ENCODE data around the gene C14orf132.
A peak's percentile ranks its signal among the peaks of the same experiment; 100 is the strongest.

C14orf132 gene

DNA sequence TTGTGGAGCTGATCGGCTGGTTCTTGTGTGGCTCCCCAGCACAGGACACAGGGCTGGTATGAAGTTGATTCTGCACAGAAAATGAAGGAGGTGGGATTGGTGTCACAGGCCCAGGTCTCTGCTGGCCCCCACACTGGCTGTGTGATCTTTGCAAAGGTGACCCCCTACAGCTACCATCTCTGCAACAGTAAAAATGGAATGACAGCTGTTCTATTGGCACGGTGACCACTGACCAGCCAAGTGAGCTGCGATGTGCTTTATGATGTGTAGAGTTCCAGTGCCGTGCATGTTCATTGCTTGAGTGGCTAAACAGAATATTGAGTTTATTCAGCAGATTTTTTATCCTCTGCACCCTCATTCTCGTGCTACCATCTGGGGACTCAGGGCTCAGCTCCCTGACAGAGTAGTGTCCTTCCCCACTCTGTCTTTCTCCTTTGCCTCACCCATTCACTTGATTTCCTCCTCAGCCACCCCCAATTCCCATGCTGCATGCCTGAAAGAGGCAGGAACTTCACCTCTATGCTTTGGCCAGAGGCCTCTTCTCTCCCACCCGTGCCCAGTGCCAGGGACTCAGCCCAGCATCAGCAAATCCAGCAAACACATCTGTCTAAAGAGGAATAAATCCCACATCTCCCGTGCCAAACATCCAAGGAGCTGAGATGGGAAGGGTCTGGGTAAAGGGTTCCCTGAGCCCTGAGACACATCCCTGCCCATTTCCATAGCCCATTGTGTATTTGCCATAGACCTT is 21.2 kb downstream of the C14orf132 start:
- TF ChIP-seq GATA3 (IDR thresholded peaks at IDR 0.05; ENCODE audit: low read depth, low read length), result no peak
- TF ChIP-seq GATA2 (IDR thresholded peaks at IDR 0.05; ENCODE audit: low read depth, low read length), result no peak

DNA sequence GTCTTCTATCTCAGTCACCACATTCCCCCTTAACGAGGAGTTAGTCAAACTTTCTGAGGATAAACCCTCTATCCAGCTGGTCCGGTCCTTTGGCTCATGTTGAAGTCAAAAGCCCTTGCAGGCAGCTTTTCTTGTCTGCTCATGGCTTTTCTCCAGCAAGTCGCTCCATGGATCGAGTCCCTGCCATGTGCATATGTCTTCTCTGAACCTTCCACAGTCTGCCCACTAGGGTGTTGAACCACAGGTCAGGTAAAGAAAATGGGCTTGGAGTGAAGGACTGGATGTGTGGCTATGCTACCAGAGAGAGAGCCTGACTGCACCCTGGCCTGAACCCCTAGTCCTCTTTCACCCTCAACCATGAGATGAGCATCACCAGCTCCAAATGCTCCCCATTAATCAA is 22.8 kb downstream of the C14orf132 start:
- TF ChIP-seq GATA3 (IDR thresholded peaks at IDR 0.05; ENCODE audit: low read depth, low read length) (no peak), GATA2 (IDR thresholded peaks at IDR 0.05; ENCODE audit: low read depth, low read length) (no peak)

DNA sequence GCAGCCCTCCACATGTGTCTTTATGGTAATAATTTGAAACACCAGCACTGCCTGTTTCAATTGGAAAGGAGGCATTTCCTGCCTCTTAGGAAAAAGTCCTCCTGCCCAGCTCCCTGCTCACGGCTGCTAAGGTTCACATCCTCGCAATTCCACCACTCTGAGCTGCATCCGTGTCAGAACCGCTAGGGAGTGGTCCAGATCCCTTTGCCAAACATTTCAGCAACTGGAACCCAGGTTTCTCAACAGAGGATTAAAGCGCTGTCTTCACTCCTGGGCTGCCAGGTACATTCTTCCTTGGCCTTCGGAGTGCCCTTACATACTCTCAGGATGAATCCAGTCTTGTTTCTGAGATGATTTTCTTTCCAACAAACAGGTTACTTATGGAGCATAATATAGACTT is 23.3 kb downstream of the C14orf132 start:
- no peak for TF ChIP-seq GATA3 (IDR thresholded peaks at IDR 0.05; ENCODE audit: low read depth, low read length)

DNA sequence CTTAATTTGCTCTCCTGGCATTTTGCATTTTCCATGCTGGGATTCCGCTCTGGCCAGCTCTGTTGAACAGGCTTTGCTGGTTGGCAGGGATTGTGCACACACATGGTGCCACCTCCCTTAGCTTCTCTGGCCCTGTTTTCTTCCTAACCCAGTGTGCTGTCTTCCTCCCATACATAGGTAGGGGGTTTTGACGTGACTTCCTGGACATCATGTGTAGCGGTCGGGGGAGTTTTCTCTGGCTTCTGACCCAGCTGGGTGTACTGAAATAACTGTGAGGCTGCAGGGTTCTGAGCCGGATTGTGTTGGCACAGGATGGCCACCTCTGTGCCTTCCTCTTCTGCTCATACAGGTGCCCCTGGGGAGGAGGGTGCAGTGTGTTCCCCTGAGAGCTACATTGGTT is 25.7 kb downstream of the C14orf132 start:
- TF ChIP-seq GATA2 (IDR thresholded peaks at IDR 0.05; ENCODE audit: low read depth, low read length) (no peak), GATA3 (IDR thresholded peaks at IDR 0.05; ENCODE audit: low read depth, low read length) (no peak)

DNA sequence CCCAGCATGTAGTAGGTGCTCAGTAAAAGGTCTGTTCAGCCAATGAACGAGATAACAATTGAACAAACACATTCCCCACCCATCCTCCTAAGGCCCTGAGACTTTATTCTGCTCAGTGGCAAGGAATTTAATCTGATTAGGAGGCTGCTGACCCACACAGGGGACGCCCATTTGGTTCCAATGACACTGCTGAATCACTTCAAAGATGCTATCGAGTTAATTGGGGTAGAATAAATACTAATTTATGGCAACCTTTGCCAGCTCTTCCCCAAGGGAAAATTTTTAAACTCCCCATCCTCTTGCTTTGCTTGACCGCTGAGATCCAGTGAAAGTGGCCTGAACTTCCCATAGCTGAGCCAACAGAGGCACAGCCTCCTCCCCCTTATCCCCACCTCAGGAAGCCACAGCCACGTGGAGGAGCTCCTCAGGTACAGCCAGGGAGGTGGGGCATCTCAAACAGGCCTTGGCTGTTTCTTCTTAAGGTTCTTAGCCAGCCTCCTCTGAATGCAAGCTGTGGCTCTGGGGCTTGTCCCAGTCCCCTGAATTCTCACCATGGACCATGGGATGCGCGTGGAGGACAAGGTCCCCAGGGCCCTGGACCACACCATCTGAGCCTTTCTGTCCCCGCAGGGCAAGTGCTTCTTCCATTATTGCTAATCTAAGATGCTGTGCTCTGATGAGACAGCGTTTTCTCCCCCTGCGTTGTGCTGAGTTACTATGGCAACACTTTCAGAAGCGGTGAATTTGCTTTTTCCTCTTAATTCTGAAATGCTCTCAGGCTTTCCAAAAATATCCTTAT is 26.7 kb downstream of the C14orf132 start:
- TF ChIP-seq GATA3 (IDR thresholded peaks at IDR 0.05; ENCODE audit: low read depth, low read length), result no peak; the same call in 1 of the 2 replicates
- TF ChIP-seq GATA2 (IDR thresholded peaks at IDR 0.05; ENCODE audit: low read depth, low read length), result peak; percentile 83

DNA sequence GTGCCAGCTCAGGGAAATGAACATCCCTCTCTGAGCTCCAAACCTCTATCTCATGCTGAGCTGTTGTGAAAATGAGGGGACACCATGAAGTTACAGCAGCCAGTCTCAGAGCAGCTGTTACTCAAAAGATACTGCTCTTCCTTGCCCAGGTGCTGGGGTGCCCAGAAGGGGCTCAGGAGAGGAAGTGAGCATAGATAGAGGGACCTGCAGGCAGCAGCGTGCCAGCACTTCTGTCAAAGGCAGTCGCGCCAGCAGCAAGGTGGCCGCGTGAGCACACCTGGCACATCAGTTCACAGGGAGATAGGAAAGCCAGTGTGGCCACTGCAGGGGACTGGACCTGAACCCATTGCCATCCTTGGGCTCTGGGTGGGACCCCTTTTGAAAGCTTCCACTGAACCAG is 27.8 kb downstream of the C14orf132 start:
- TF ChIP-seq GATA2 (IDR thresholded peaks at IDR 0.05; ENCODE audit: low read depth, low read length) (no peak), GATA3 (IDR thresholded peaks at IDR 0.05; ENCODE audit: low read depth, low read length) (no peak)

DNA sequence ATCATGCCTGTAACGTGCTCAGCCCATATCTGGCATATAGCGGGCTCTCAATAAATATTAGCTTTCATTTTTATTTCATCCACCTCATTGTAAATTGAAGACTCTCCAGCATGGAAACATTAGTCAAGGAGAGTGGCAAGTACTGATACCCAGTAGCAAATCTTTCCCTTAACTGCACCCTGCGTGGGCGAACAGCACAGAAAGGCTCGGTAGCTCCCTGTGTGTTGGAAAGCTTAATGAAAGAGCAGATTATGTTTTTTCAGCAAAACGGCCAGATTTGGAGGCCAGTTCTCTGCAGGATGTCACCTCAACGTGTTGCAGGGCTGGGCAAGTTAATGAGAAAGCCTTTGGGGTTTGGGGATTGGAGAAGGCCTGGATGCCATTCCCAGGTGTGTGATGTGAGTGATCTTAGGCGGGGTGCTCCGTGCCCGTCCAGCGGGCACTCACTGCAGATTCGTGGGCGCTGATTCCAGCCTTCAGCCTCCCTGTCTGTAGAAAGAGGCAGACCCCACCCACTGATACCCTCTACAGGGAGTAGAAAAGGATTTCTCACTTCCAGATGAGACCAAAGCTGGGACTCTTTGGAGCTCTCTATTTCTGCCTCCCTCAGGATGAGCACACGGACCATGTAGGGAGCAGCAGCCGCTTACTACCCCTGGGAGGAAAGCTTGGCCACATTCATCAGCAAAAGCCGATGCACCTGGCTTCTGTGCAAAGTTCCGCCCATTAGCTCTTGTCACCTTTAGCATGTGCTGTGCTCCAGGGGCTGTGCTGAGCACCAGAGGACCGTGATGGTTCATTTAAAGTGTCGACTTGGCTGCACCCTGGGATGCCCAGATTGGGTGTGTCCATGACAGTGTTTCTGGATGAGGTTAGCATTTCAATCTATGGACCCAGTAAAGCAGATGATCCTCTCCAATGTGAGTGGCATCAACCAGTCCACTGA is 29.1 kb downstream of the C14orf132 start:
- TF ChIP-seq GATA2 (IDR thresholded peaks at IDR 0.05; ENCODE audit: low read depth, low read length) (no peak), GATA3 (IDR thresholded peaks at IDR 0.05; ENCODE audit: low read depth, low read length) (no peak)

DNA sequence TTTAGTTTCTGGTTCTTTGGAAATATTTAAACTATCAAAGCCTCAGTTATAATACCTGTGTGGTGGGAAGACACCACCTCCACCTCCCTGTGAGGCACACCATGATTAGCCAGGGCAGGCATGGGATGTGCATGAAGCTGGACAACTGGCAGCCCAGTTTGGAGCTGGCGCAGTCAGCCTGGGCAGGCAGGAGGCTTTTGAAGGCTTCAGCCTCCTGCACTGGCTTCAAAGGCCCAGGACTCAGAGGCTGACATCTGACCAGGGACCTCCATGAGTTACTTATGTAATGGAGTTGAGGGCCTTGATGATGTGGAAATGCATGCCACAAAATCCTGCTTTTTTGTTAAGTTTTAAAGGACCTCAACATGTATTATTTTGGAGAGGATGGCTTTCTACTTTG is 30.3 kb downstream of the C14orf132 start:
- no peak for TF ChIP-seq GATA3 (IDR thresholded peaks at IDR 0.05; ENCODE audit: low read depth, low read length)
- TF ChIP-seq GATA2 (IDR thresholded peaks at IDR 0.05; ENCODE audit: low read depth, low read length), result no peak

DNA sequence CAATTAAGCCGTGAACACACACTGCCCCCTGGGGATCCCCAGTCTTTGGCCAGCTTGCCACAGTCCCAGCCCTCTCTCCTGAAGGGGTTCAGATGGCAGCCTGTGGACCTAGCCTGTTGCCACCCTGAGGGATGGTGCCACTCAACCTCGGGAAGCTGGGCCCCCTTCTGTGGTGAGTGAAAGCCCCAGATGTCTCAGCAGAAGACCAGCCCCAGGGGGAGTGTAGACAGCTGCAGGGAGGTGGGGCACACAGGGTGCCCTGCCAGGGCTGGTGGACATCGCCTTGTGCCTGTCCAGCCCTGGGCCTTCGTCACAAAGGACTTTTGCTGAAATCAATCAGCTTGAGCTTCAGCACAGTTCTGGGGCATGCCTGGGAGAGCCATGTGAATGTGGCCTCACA is 32.4 kb downstream of the C14orf132 start:
- no peak for TF ChIP-seq GATA3 (IDR thresholded peaks at IDR 0.05; ENCODE audit: low read depth, low read length)
- TF ChIP-seq GATA2 (IDR thresholded peaks at IDR 0.05; ENCODE audit: low read depth, low read length), result no peak

DNA sequence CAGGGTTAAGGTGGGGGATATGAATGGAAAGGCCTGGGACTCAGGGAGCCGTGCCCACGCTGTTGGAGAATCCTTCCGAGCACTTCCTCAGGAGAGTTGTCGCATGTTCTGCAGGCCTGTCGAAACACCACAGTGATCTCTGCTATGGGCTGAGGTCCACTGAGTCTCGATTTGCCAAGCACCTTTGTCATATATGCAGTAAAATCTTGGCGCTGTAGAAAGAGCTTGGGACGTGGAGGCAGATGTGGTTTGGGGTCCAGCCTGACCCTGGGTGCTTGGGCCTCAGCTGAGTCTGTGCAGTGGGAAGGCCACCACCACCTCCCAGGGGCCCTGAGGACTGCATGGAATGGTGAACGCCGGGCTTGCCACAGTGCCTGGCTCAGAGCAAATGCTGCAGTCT is 32.9 kb downstream of the C14orf132 start:
- no peak for TF ChIP-seq GATA2 (IDR thresholded peaks at IDR 0.05; ENCODE audit: low read depth, low read length)
- no peak for TF ChIP-seq GATA3 (IDR thresholded peaks at IDR 0.05; ENCODE audit: low read depth, low read length)

DNA sequence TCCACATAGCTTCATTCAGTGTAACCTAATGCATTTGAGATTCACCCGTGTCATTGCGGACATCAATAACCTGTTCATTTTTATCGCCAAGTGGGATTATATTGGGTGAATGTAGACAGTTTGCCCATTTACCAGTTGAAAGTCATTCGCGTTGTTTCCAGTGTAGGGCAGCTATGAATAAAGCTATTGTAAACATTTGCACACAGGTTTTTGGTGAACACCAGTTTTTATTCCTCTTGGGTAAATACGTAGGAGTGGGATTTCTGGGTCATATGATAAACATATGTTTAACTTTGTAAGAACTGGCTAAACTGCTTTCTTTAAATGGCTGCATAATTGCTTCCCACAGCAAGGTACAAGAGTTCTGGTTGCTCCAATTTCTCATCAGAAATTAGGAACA is 33.6 kb downstream of the C14orf132 start:
- TF ChIP-seq GATA2 (IDR thresholded peaks at IDR 0.05; ENCODE audit: low read depth, low read length) (no peak), GATA3 (IDR thresholded peaks at IDR 0.05; ENCODE audit: low read depth, low read length) (no peak)

DNA sequence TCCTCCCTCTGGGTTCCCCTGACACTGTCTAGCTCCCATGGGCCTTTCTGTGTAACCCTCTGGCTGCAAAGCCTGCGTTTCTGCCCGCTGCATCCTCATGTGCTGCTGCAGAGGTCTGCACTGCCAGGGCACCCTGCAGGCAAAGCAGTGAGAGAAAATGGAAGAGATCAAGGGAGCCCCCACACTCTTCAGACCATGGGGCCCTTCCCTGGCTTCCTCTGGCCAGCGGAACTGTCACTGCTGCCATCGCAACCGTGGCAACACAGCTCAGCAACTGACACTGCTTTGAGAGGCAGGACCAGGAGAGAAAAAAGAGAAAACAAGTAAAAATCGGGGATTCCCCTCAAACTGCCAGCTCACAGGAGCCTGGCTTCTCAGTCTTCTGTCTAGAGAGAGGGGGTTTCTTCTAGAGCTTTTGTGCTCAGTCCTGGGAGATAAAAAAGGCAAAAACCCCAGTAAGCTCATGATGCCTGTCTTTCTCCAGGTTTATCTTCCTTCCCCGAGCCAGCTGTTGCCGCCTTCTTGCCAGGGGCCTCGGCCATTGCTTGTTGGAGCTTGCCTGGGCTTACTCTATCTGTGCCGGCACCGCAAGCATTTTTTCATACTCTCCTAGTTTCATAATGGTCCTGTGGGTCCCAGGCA is 38.9 kb downstream of the C14orf132 start:
- TF ChIP-seq GATA2 (IDR thresholded peaks at IDR 0.05; ENCODE audit: low read depth, low read length), result no peak
- TF ChIP-seq GATA3 (IDR thresholded peaks at IDR 0.05; ENCODE audit: low read depth, low read length), result no peak

DNA sequence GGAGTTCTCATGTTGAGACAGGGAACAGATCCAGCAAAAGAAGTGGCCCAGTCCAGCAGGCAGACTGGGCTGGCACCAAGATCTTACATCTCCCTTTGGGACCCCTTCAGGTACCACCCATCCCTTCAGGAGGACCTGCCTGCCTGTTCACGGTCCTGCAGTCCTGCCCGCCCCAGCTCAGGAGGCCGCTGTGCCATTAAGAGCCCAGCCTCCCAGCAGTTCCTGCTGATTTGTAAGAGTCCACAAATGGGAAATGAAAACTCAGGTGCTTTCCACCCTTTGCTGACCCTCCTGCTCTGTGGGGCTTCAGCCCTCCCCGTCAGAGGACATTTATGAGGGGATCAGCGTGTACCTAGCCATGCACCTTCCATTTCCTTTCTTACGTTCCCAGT is 39.5 kb downstream of the C14orf132 start:
- no peak for TF ChIP-seq GATA2 (IDR thresholded peaks at IDR 0.05; ENCODE audit: low read depth, low read length)
- TF ChIP-seq GATA3 (IDR thresholded peaks at IDR 0.05; ENCODE audit: low read depth, low read length), result no peak

DNA sequence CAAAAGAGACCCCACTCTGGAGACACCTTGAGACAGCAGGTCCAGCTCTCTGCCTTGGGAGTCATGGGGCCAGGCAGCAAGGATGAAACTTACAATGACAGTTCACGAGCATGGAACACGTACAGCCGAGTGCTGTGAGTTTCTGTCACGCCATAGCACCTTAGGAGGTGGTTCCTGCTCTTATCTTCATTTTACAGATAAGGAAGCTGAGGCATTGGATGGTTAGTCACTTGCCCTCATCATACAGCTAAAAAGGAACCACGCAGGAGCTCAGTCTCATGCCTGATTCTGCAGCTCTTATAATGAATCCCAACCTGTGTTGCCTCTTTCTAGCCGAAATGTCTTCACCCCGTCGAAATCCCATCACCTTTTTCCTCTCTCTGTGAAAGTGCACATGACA is 39.9 kb downstream of the C14orf132 start:
- TF ChIP-seq GATA2 (IDR thresholded peaks at IDR 0.05; ENCODE audit: low read depth, low read length), result no peak
- no peak for TF ChIP-seq GATA3 (IDR thresholded peaks at IDR 0.05; ENCODE audit: low read depth, low read length)
